HUES6 (cell line): ENCODE measurements around the gene TSEN15.
"Not testable (repeated sequence)": the region's sequence is repeated elsewhere in the genome, so short reads cannot be mapped to it uniquely, and the experiment has no call there.

ENCODE experiments used
- H3K27ac ChIP-seq: 2 replicates; pipeline ENCODE4 v1.7.0; 2013; ENCODE audit warnings: low read depth, mild to moderate bottlenecking, low read length, inconsistent platforms
- H3K27me3 ChIP-seq: 2 replicates; pipeline ENCODE4 v1.6.1; 2013; ENCODE audit warnings: low read length; ENCODE audit not compliant: control insufficient read depth, insufficient read depth
- H3K36me3 ChIP-seq: 2 replicates; pipeline ENCODE4 v1.6.1; 2013; ENCODE audit warnings: low read length; ENCODE audit not compliant: control insufficient read depth, insufficient read depth
- H3K4me1 ChIP-seq: 2 replicates; pipeline ENCODE4 v1.6.1; 2013; ENCODE audit warnings: low read length; ENCODE audit not compliant: control insufficient read depth, insufficient read depth
- H3K4me3 ChIP-seq: 2 replicates; pipeline ENCODE4 v1.5.1; 2013; ENCODE audit warnings: low read depth, low read length
- H3K9ac ChIP-seq: one replicate; pipeline ENCODE4 v1.6.1; 2013; ENCODE audit warnings: mild to moderate bottlenecking, low read length
- H3K9me3 ChIP-seq: 2 replicates; pipeline ENCODE4 v1.6.1; 2013; ENCODE audit warnings: low read depth, low read length; ENCODE audit not compliant: control insufficient read depth, insufficient read depth

TSEN15 gene

GRCh38 chr1:184075055-184076029, 23.8 kb downstream of the TSEN15 start:
- no peaks in the 10 kb centered on the region for H3K4me1 ChIP-seq
- peaks cover 6% of the 10 kb centered on the region; the same call in 1 of the 2 replicates for H3K9me3 ChIP-seq
- no peaks in the 10 kb centered on the region for H3K27me3 ChIP-seq
- H3K9ac ChIP-seq: no peak overlapping the region
- no peak overlapping the region for H3K27ac ChIP-seq
- peaks cover 10% of the 10 kb centered on the region; the same call in 1 of the 2 replicates for H3K36me3 ChIP-seq
- no peak overlapping the region for H3K4me3 ChIP-seq

GRCh38 chr1:184078564-184079249, 27.2 kb downstream of the TSEN15 start:
- no peak overlapping the region for H3K9ac ChIP-seq
- no peaks in the 10 kb centered on the region for H3K27me3 ChIP-seq
- H3K27ac ChIP-seq: no peak overlapping the region
- no peak overlapping the region for H3K4me3 ChIP-seq
- peaks cover 2% of the 10 kb centered on the region; the same call in 1 of the 2 replicates for H3K36me3 ChIP-seq
- H3K4me1 ChIP-seq: no peaks in the 10 kb centered on the region
- peaks cover 6% of the 10 kb centered on the region; the same call in 1 of the 2 replicates for H3K9me3 ChIP-seq

GRCh38 chr1:184080309-184080708, 28.8 kb downstream of the TSEN15 start:
- Histone ChIP-seq H3K36me3 (no peaks in the 10 kb centered on the region), H3K9ac (no peak overlapping the region), H3K9me3 (peaks cover 6% of the 10 kb centered on the region; the same call in 1 of the 2 replicates), H3K4me3 (no peak overlapping the region), H3K27ac (no peak overlapping the region), H3K4me1 (no peaks in the 10 kb centered on the region), H3K27me3 (no peaks in the 10 kb centered on the region)

- H3K27me3 ChIP-seq: no peaks in the 10 kb centered on the region
- H3K9me3 ChIP-seq: no peaks in the 10 kb centered on the region
- H3K27ac ChIP-seq: no peak overlapping the region
- no peaks in the 10 kb centered on the region for H3K36me3 ChIP-seq
- no peak overlapping the region for H3K9ac ChIP-seq
- H3K4me1 ChIP-seq: no peaks in the 10 kb centered on the region
- H3K4me3 ChIP-seq: no peak overlapping the region
Measured at GRCh38 chr1:184082541-184083415, 31.2 kb downstream of the TSEN15 start.

- no peak overlapping the region for H3K4me3 ChIP-seq
- H3K27me3 ChIP-seq: no peaks in the 10 kb centered on the region
- H3K27ac ChIP-seq: no peak overlapping the region
- no peaks in the 10 kb centered on the region for H3K9me3 ChIP-seq
- no peaks in the 10 kb centered on the region for H3K4me1 ChIP-seq
- H3K36me3 ChIP-seq: no peaks in the 10 kb centered on the region
- H3K9ac ChIP-seq: no peak overlapping the region
Measured at GRCh38 chr1:184085667-184086066, 34.1 kb downstream of the TSEN15 start.

GRCh38 chr1:184088037-184088436, 36.5 kb downstream of the TSEN15 start:
- H3K4me1 ChIP-seq: no peaks in the 10 kb centered on the region; the same call in 1 of the 2 replicates
- no peak overlapping the region for H3K9ac ChIP-seq
- no peaks in the 10 kb centered on the region for H3K9me3 ChIP-seq
- H3K27me3 ChIP-seq: no peaks in the 10 kb centered on the region
- H3K36me3 ChIP-seq: no peaks in the 10 kb centered on the region
- H3K27ac ChIP-seq: no peak overlapping the region
- no peak overlapping the region for H3K4me3 ChIP-seq

- no peaks in the 10 kb centered on the region; the same call in 1 of the 2 replicates for H3K9me3 ChIP-seq
- H3K9ac ChIP-seq: no peak overlapping the region
- no peaks in the 10 kb centered on the region for H3K36me3 ChIP-seq
- H3K27me3 ChIP-seq: no peaks in the 10 kb centered on the region
- no peaks in the 10 kb centered on the region; the same call in 1 of the 2 replicates for H3K4me1 ChIP-seq
- H3K27ac ChIP-seq: no peak overlapping the region
- no peak overlapping the region for H3K4me3 ChIP-seq
Measured at GRCh38 chr1:184093071-184093470, 41.5 kb downstream of the TSEN15 start.

- Histone ChIP-seq H3K27ac (no peak overlapping the region), H3K4me1 (no peaks in the 10 kb centered on the region; the same call in 1 of the 2 replicates), H3K27me3 (no peaks in the 10 kb centered on the region), H3K9me3 (no peaks in the 10 kb centered on the region; the same call in 1 of the 2 replicates), H3K36me3 (no peaks in the 10 kb centered on the region), H3K4me3 (no peak overlapping the region), H3K9ac (no peak overlapping the region)
Measured at GRCh38 chr1:184096005-184096404, 44.5 kb downstream of the TSEN15 start.

- H3K27me3 ChIP-seq, H3K4me3 ChIP-seq, H3K36me3 ChIP-seq, H3K9me3 ChIP-seq, H3K9ac ChIP-seq, H3K4me1 ChIP-seq, H3K27ac ChIP-seq: not testable (repeated sequence)
Measured at GRCh38 chr1:184096580-184096979, 45.0 kb downstream of the TSEN15 start.

- no peak overlapping the region for H3K27ac ChIP-seq
- H3K27me3 ChIP-seq: no peaks in the 10 kb centered on the region
- H3K4me1 ChIP-seq: no peaks in the 10 kb centered on the region
- H3K36me3 ChIP-seq: no peaks in the 10 kb centered on the region
- H3K9ac ChIP-seq: no peak overlapping the region
- H3K9me3 ChIP-seq: no peaks in the 10 kb centered on the region; the same call in 1 of the 2 replicates
- no peak overlapping the region for H3K4me3 ChIP-seq
Measured at GRCh38 chr1:184101141-184101540, 49.6 kb downstream of the TSEN15 start.
